ENCODE measurements around the gene NHERF1.

DNA sequence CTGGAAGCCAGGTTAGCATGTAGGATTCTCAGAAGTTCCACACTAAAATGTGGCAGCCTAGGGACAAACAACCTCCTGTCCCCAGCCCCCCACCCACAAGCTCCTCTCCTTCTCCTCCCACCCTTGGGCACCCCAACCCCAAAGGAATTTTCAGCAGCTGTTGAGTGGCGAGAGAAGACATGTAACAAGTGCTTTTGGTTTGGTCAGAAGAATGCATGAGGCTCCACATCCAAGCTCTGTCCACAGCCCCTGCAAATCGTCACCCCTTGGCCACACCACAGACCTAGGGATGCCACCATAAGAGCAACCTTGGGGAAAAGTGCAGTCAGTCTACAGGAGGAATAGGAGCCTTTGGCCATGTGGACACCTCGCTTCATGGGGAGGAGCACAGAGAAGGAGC, 23.3 kb upstream of the NHERF1 start:
- no peak for TF ChIP-seq CHD2 (IDR thresholded peaks at IDR 0.05; ENCODE audit: low read depth, low read length)
- no peak for TF ChIP-seq RBBP5 (IDR thresholded peaks at IDR 0.05; ENCODE audit: borderline replicate concordance, insufficient read depth, low read length, poor library complexity, severe bottlenecking)
- no peak for TF ChIP-seq ZEB2 (IDR thresholded peaks at IDR 0.05)
- TF ChIP-seq EZH2 (IDR thresholded peaks at IDR 0.05; ENCODE audit: borderline replicate concordance, low read depth, low read length) = no peak
- no peak for TF ChIP-seq HDAC2 (IDR thresholded peaks at IDR 0.05)
- no peak for TF ChIP-seq GATA2 (CRISPR knock-in tag; IDR thresholded peaks at IDR 0.05)
- no peak for TF ChIP-seq CREM (IDR thresholded peaks at IDR 0.05; ENCODE audit: low read depth)
- no peak for TF ChIP-seq ZNF124 (CRISPR knock-in tag; IDR thresholded peaks at IDR 0.05)
- no peak for TF ChIP-seq KAT7 (CRISPR knock-in tag; IDR thresholded peaks at IDR 0.05; ENCODE audit: borderline replicate concordance)
- no peak for TF ChIP-seq FOXA1 (IDR thresholded peaks at IDR 0.05; ENCODE audit: borderline replicate concordance)
- TF ChIP-seq, protein P1, sequence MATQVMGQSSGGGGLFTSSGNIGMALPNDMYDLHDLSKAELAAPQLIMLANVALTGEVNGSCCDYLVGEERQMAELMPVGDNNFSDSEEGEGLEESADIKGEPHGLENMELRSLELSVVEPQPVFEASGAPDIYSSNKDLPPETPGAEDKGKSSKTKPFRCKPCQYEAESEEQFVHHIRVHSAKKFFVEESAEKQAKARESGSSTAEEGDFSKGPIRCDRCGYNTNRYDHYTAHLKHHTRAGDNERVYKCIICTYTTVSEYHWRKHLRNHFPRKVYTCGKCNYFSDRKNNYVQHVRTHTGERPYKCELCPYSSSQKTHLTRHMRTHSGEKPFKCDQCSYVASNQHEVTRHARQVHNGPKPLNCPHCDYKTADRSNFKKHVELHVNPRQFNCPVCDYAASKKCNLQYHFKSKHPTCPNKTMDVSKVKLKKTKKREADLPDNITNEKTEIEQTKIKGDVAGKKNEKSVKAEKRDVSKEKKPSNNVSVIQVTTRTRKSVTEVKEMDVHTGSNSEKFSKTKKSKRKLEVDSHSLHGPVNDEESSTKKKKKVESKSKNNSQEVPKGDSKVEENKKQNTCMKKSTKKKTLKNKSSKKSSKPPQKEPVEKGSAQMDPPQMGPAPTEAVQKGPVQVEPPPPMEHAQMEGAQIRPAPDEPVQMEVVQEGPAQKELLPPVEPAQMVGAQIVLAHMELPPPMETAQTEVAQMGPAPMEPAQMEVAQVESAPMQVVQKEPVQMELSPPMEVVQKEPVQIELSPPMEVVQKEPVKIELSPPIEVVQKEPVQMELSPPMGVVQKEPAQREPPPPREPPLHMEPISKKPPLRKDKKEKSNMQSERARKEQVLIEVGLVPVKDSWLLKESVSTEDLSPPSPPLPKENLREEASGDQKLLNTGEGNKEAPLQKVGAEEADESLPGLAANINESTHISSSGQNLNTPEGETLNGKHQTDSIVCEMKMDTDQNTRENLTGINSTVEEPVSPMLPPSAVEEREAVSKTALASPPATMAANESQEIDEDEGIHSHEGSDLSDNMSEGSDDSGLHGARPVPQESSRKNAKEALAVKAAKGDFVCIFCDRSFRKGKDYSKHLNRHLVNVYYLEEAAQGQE (IDR thresholded peaks at IDR 0.05; ENCODE audit: borderline replicate concordance) = no peak
- TF ChIP-seq, protein P1 (CRISPR knock-in tag; IDR thresholded peaks at IDR 0.05; ENCODE audit: low read depth) = no peak
